PC-3 (cell line): ENCODE results near the gene SLC7A9.

Source experiments
- CTCF ChIP-seq: fragments of 300-600 bp; sonication (generic); conservative IDR thresholded peaks from 2 replicates; pipeline ENCODE4 v1.5.1; 2017; ENCODE audit warnings: antibody characterized with exemption, low read depth, mild to moderate bottlenecking, low read length
- EZH2 ChIP-seq: fragments of 300-600 bp; sonication (generic); IDR thresholded peaks from one replicate; pipeline ENCODE4 v1.6.1; 2017; ENCODE audit warnings: antibody characterized with exemption, mild to moderate bottlenecking, low read length; ENCODE audit not compliant: unreplicated experiment
- EZH2phosphoT487 ChIP-seq: fragments of 300-600 bp; sonication (generic); IDR thresholded peaks from 2 replicates; pipeline ENCODE4 v1.6.1; 2018; ENCODE audit warnings: mild to moderate bottlenecking, antibody characterized with exemption, low read length, borderline replicate concordance

GRCh38 chr19:32818536-32818935, 51.0 kb downstream of the SLC7A9 start:
- no peak for TF ChIP-seq CTCF
- no peak for TF ChIP-seq EZH2
- no peak for TF ChIP-seq EZH2phosphoT487
